HCT116 (cell line): ENCODE results near the gene FHL2. TPM values are rescaled to one million over a fixed set of nuclear protein-coding genes. Genes with fewer than 3 reads are reported as not detected.

Experiments used
- ATAC-seq: fragments of 200-7000 bp; cut with Tn5 transposase; 2 replicates; pipeline ENCODE4 v1.9.1; 2020; ENCODE audit warnings: mild to moderate bottlenecking, moderate library complexity
- BruUV-seq: library from RNA; stranded (reverse); fragments of 400-500 nt; replicated peaks from 2 replicates; lab custom pipeline; 2021; lab: Mats Ljungman, UMichigan
- CTCF ChIA-PET: fragments of 300-600 bp; sonication (Branson Sonifier 250); formaldehyde crosslinking; loops from one replicate; lab custom pipeline; 2021; ENCODE audit warnings: antibody characterized with exemption; lab: Charles Lee
- POLR2A ChIA-PET: fragments of 300-600, 350-600 bp; sonication (Branson Sonifier 250); formaldehyde crosslinking; loops from one replicate; lab custom pipeline; 2021; ENCODE audit warnings: antibody characterized with exemption; lab: Charles Lee
- RAD21 ChIA-PET, 2 experiments: fragments of 300-600 bp; sonication (Branson Sonifier 250); formaldehyde crosslinking; loops; one replicate each; lab custom pipeline; 2023; ENCODE audit warnings: low total read pairs in 2 of 2; ENCODE audit not compliant: uncharacterized antibody in 2 of 2, unreplicated experiment in 2 of 2, low non-redundant PET in 1 of 2; lab: Charles Lee
- DNase-seq: peaks from one replicate; pipeline ENCODE4 v3.0.0-alpha.2; 2010; ENCODE audit warnings: low read depth, low spot score
- H2AFZ ChIP-seq: fragments of 200-600 bp; shearing (Covaris generic), sonication (generic); 2 replicates; pipeline ENCODE4 v1.6.1; 2017; ENCODE audit warnings: low read depth, mixed run types, mixed read lengths, antibody characterized with exemption, low read length; ENCODE audit not compliant: poor library complexity, severe bottlenecking
- H3K27ac ChIP-seq: 2 replicates; pipeline ENCODE4 v1.5.1; 2012; ENCODE audit warnings: low read depth, low read length
- H3K27me3 ChIP-seq: fragments of 200-600 bp; sonication (generic); 2 replicates; pipeline ENCODE4 v1.6.1; 2016; ENCODE audit warnings: mixed run types, low read length, mixed read lengths; ENCODE audit not compliant: insufficient read depth
- H3K36me3 ChIP-seq, 2 experiments: fragments of 200-500 bp in 1 of 2; fragments of 200-600 bp in 1 of 2; sonication (Bioruptor generic) in 1 of 2; sonication (generic) in 1 of 2; 2 replicates each; pipeline versions ENCODE4 v1.5.1 to v1.6.1; 2014 to 2016; ENCODE audit warnings: low read length in 2 of 2, inconsistent platforms in 1 of 2, mixed read lengths in 1 of 2, mixed run types in 1 of 2; ENCODE audit not compliant: insufficient read depth in 2 of 2, control insufficient read depth in 1 of 2
- H3K4me1 ChIP-seq, 2 experiments: fragments of 200-600 bp in 1 of 2; sonication (generic) in 1 of 2; 2 replicates each; pipeline versions ENCODE4 v1.5.1 to v1.6.1; 2012 to 2017; ENCODE audit warnings: low read length in 2 of 2, inconsistent platforms in 1 of 2, mild to moderate bottlenecking in 1 of 2, mixed read lengths in 1 of 2, mixed run types in 1 of 2, moderate library complexity in 1 of 2; ENCODE audit not compliant: insufficient read depth in 2 of 2, control insufficient read depth in 1 of 2
- H3K4me2 ChIP-seq: fragments of 200-600 bp; sonication (generic); 2 replicates; pipeline ENCODE4 v1.6.1; 2017; ENCODE audit warnings: mixed run types, low read length, mixed read lengths
- H3K4me3 ChIP-seq, 2 experiments: fragments of 200-600 bp in 1 of 2; sonication (generic) in 1 of 2; replicated peaks in 1 of 2; 2 replicates each; pipeline ENCODE4 v1.5.1; 2011 to 2016; ENCODE audit warnings: low read length in 2 of 2, control low read depth in 1 of 2, low read depth in 1 of 2, mild to moderate bottlenecking in 1 of 2, mixed read lengths in 1 of 2, mixed run types in 1 of 2
- H3K79me2 ChIP-seq: fragments of 200-600 bp; sonication (generic); 2 replicates; pipeline ENCODE4 v1.6.1; 2017; ENCODE audit warnings: mild to moderate bottlenecking, mixed run types, low read length, moderate library complexity, mixed read lengths; ENCODE audit not compliant: insufficient read depth
- H3K9ac ChIP-seq: fragments of 200-600 bp; sonication (generic); 2 replicates; pipeline ENCODE4 v1.6.1; 2016; ENCODE audit warnings: low read length, mixed read lengths
- H3K9me2 ChIP-seq: fragments of 200-600 bp; sonication (generic), shearing (Covaris generic); 2 replicates; pipeline ENCODE4 v1.6.1; 2017; ENCODE audit warnings: mixed run types, mild to moderate bottlenecking, moderate library complexity; ENCODE audit not compliant: insufficient read depth
- H3K9me3 ChIP-seq, 2 experiments: fragments of 200-500 bp in 1 of 2; fragments of 200-600 bp in 1 of 2; sonication (Bioruptor generic) in 1 of 2; sonication (generic) in 1 of 2; 2 replicates each; pipeline ENCODE4 v1.6.1; 2014 to 2017; ENCODE audit warnings: low read length in 2 of 2, mixed read lengths in 2 of 2, inconsistent platforms in 1 of 2, low read depth in 1 of 2, mild to moderate bottlenecking in 1 of 2, mixed run types in 1 of 2, moderate library complexity in 1 of 2; ENCODE audit not compliant: control insufficient read depth in 1 of 2, insufficient read depth in 1 of 2
- H4K20me1 ChIP-seq: fragments of 200-600 bp; sonication (generic), shearing (Covaris generic); 2 replicates; pipeline ENCODE4 v1.6.1; 2017; ENCODE audit warnings: mixed run types, mild to moderate bottlenecking, moderate library complexity; ENCODE audit not compliant: insufficient read depth
- ATF3 ChIP-seq: IDR thresholded peaks from 2 replicates; pipeline ENCODE4 v1.6.1; 2012
- CBX3 ChIP-seq: IDR thresholded peaks from 2 replicates; pipeline ENCODE4 v1.6.1; 2012; ENCODE audit warnings: low read depth
- CEBPB ChIP-seq: IDR thresholded peaks from 2 replicates; pipeline ENCODE4 v1.6.1; 2012; ENCODE audit warnings: low read depth
- CTCF ChIP-seq, 3 experiments: fragments of 200-600 bp in 1 of 3; sonication (generic) in 1 of 3; IDR thresholded peaks in 2 of 3; conservative IDR thresholded peaks in 1 of 3; 2 replicates each; pipeline ENCODE4 v1.5.1; 2012 to 2017; ENCODE audit warnings: low read depth in 2 of 3, low read length in 2 of 3, antibody characterized with exemption in 1 of 3, borderline replicate concordance in 1 of 3, control low read depth in 1 of 3, mild to moderate bottlenecking in 1 of 3, mixed read lengths in 1 of 3, mixed run types in 1 of 3, moderate library complexity in 1 of 3; ENCODE audit not compliant: insufficient read depth in 1 of 3
- EGR1 ChIP-seq: IDR thresholded peaks from 2 replicates; pipeline ENCODE4 v1.6.1; 2012; ENCODE audit warnings: low read depth
- EZH2 ChIP-seq: fragments of 200-600 bp; sonication (generic); IDR thresholded peaks from 2 replicates; pipeline ENCODE4 v1.6.1; 2017; ENCODE audit warnings: antibody characterized with exemption, mixed run types
- FOSL1 ChIP-seq: IDR thresholded peaks from 2 replicates; pipeline ENCODE4 v1.6.1; 2012; ENCODE audit warnings: low read depth
- JUND ChIP-seq: IDR thresholded peaks from 2 replicates; pipeline ENCODE4 v1.6.1; 2012
- MAX ChIP-seq: IDR thresholded peaks from 2 replicates; pipeline ENCODE4 v1.6.1; 2012
- POLR2AphosphoS5 ChIP-seq: IDR thresholded peaks from 2 replicates; pipeline ENCODE4 v1.6.1; 2011; ENCODE audit warnings: mild to moderate bottlenecking, low read depth, low read length, moderate library complexity
- RAD21 ChIP-seq: IDR thresholded peaks from 2 replicates; pipeline ENCODE4 v1.6.1; 2012; ENCODE audit warnings: low read depth, mild to moderate bottlenecking
- REST ChIP-seq: IDR thresholded peaks from 2 replicates; pipeline ENCODE4 v1.6.1; 2012; ENCODE audit warnings: low read depth
- SIN3A ChIP-seq: IDR thresholded peaks from 2 replicates; pipeline ENCODE4 v1.6.1; 2012; ENCODE audit warnings: low read depth
- TCF7L2 ChIP-seq: IDR thresholded peaks from 2 replicates; pipeline ENCODE4 v1.7.0; 2011; ENCODE audit warnings: borderline replicate concordance, inconsistent platforms; ENCODE audit not compliant: insufficient read depth, insufficient read length; ENCODE audit errors: extremely low read depth
- ZNF274 ChIP-seq: fragments of 200-500 bp; sonication (Bioruptor generic); IDR thresholded peaks from 2 replicates; pipeline ENCODE4 v1.6.1; 2014; ENCODE audit warnings: mild to moderate bottlenecking, low read depth, low read length, inconsistent platforms
- intact Hi-C: fragments of 100-400 bp; cut with micrococcal nuclease; formaldehyde crosslinking; loops from 2 replicates; pipeline ENCODE4 v1.10.0; 2022
- total RNA-seq: library from RNA; stranded (reverse); gene quantifications from one replicate; pipeline ENCODE4 v1.2.1, GENCODE V29; 2021; ENCODE audit not compliant: unreplicated experiment

FHL2 gene
- total RNA-seq, 1 experiment from 2014 or later, result 86.6 TPM

- no peak overlapping the region for H3K9ac ChIP-seq
- no peaks in the 10 kb centered on the region for H3K9me3 ChIP-seq
- intact Hi-C loops, result no loop called here
- DNase-seq (no peak), ATAC-seq (no peak)
- no peaks in the 10 kb centered on the region for H3K9me2 ChIP-seq
- no peak overlapping the region for H2AFZ ChIP-seq
- H3K36me3 ChIP-seq, result peaks cover 24 to 41% of the 10 kb centered on the region in 2 experiments; a peak in 3 of 4 replicates
- no peak overlapping the region for H3K27ac ChIP-seq
- ChIA-PET POLR2A (interaction anchor here (1.7 kb wide), 1 partner anchor 15 kb away, joined by 5 read pairs; no protein-coding TSS in a partner anchor), CTCF (interaction anchor here (1.2 kb wide), 1 partner anchor 132 kb away, joined by 3 read pairs; no protein-coding TSS in a partner anchor), RAD21 (no interaction called here)
- TF ChIP-seq EGR1, result no peak
- no peak for TF ChIP-seq TCF7L2
- TF ChIP-seq EZH2, result no peak
- TF ChIP-seq CBX3, result no peak
- no peak for TF ChIP-seq POLR2AphosphoS5
- TF ChIP-seq CTCF (IDR thresholded peaks at IDR 0.05 in 2 of 3, conservative IDR thresholded peaks at IDR 0.05 in 1 of 3; ENCODE audit: borderline replicate concordance in 1 of 3, insufficient read depth in 1 of 3, low read depth in 2 of 3, low read length in 2 of 3), result no peak
- TF ChIP-seq FOSL1, result no peak
- TF ChIP-seq JUND, result no peak
- peaks cover 96% of the 10 kb centered on the region for H3K79me2 ChIP-seq
- H3K4me2 ChIP-seq, result no peak overlapping the region
- peaks cover 25 to 44% of the 10 kb centered on the region in 2 experiments for H3K4me1 ChIP-seq
- H4K20me1 ChIP-seq, result peaks cover 3% of the 10 kb centered on the region; the same call in 1 of the 2 replicates
- no peak overlapping the region for H3K4me3 ChIP-seq
- BruUV-seq, result no TSS peak
- H3K27me3 ChIP-seq, result no peaks in the 10 kb centered on the region
Measured at GRCh38 chr2:105388971-105389381, 9.9 kb downstream of the FHL2 start.

- H3K79me2 ChIP-seq, result peaks cover 94% of the 10 kb centered on the region
- ATAC-seq, result no peak
- TF ChIP-seq MAX (no peak), ZNF274 (no peak), TCF7L2 (no peak), REST (no peak), CEBPB (no peak), SIN3A (no peak), RAD21 (no peak), ATF3 (no peak), POLR2AphosphoS5 (no peak), JUND (no peak)
Measured at GRCh38 chr2:105387225-105387624, 11.6 kb downstream of the FHL2 start.

More at GRCh38 chr2:105387225-105387624, 11.6 kb downstream of the FHL2 start:
- CTCF ChIA-PET, result no interaction called here
- H3K27ac ChIP-seq, result no peak overlapping the region
- no peak overlapping the region for H3K9ac ChIP-seq
- H3K4me1 ChIP-seq, result peaks cover 20 to 27% of the 10 kb centered on the region in 2 experiments
- no TSS peak for BruUV-seq
- no peak overlapping the region for H3K4me3 ChIP-seq
- H3K9me2 ChIP-seq, result no peaks in the 10 kb centered on the region
- peaks cover 3% of the 10 kb centered on the region; the same call in 1 of the 2 replicates for H4K20me1 ChIP-seq
- H3K36me3 ChIP-seq, result peaks cover 23 to 43% of the 10 kb centered on the region in 2 experiments; a peak in 3 of 4 replicates
- H3K27me3 ChIP-seq, result no peaks in the 10 kb centered on the region
- no peak overlapping the region for H3K4me2 ChIP-seq
- H3K9me3 ChIP-seq, result no peaks in the 10 kb centered on the region
- no peak for DNase-seq
- RAD21 ChIA-PET, result no interaction called here
- intact Hi-C loops, result no loop called here
- no peak overlapping the region for H2AFZ ChIP-seq
- POLR2A ChIA-PET, result no interaction called here
